WTC11 (cell line): ENCODE measurements around the gene CIZ1. TPM values are rescaled to one million over a fixed set of nuclear protein-coding genes. Genes with fewer than 3 reads are reported as not detected.
A peak's percentile ranks its signal among the peaks of the same experiment; 100 is the strongest.

Source experiments
- ATAC-seq: fragments of 200-7000 bp; cut with Tn5 transposase; 2 replicates; pipeline ENCODE4 v1.10.0; 2021; ENCODE audit warnings: mild to moderate bottlenecking, moderate library complexity
- CTCF ChIA-PET: fragments of 300-600 bp; sonication (Branson Sonifier 250); formaldehyde crosslinking; loops from one replicate; lab custom pipeline; 2021; ENCODE audit warnings: antibody characterized with exemption; lab: Charles Lee
- POLR2A ChIA-PET: fragments of 350-600 bp; sonication (Branson Sonifier 250); formaldehyde crosslinking; loops from one replicate; lab custom pipeline; 2021; ENCODE audit warnings: antibody characterized with exemption; lab: Charles Lee
- DNase-seq: peaks from one replicate; pipeline ENCODE4 v3.0.0; 2021; ENCODE audit warnings: low spot score
- H3K27ac Mint-ChIP-seq: 2 replicates; pipeline ENCODE4 v1.8.0; 2021; ENCODE audit warnings: mixed read lengths
- H3K27me3 Mint-ChIP-seq: 2 replicates; pipeline ENCODE4 v1.8.0; 2021; ENCODE audit warnings: low read depth, mild to moderate bottlenecking, moderate library complexity, mixed read lengths
- H3K36me3 Mint-ChIP-seq: 2 replicates; pipeline ENCODE4 v1.8.0; 2021; ENCODE audit warnings: mixed read lengths
- H3K4me1 Mint-ChIP-seq: 2 replicates; pipeline ENCODE4 v1.8.0; 2022; ENCODE audit warnings: mixed read lengths
- H3K4me3 Mint-ChIP-seq: 2 replicates; pipeline ENCODE4 v1.8.0; 2021; ENCODE audit warnings: mild to moderate bottlenecking, moderate library complexity, mixed read lengths
- H3K9me3 Mint-ChIP-seq: 2 replicates; pipeline ENCODE4 v1.8.0; 2021; ENCODE audit warnings: mixed read lengths
- EMX1 ChIP-seq: fragments of 250-450 bp; sonication (Bioruptor Pico); IDR thresholded peaks from 2 replicates; pipeline ENCODE4 v1.8.0; 2021; ENCODE audit warnings: mild to moderate bottlenecking
- ESRRA ChIP-seq: sonication (generic); formaldehyde crosslinking; IDR thresholded peaks from 2 replicates; pipeline ENCODE4 v1.8.1; 2022; ENCODE audit warnings: mild to moderate bottlenecking, missing genetic modification reagents, borderline replicate concordance
- GRHL2 ChIP-seq: fragments of 250-450 bp; sonication (Bioruptor Pico); IDR thresholded peaks from 2 replicates; pipeline ENCODE4 v1.8.0; 2022; ENCODE audit warnings: mild to moderate bottlenecking, moderate library complexity; ENCODE audit not compliant: insufficient replicate concordance, severe bottlenecking
- GTF2I ChIP-seq: fragments of 250-450 bp; sonication (Bioruptor Pico); conservative IDR thresholded peaks from 2 replicates; pipeline ENCODE4 v1.4.0; 2021; ENCODE audit warnings: mild to moderate bottlenecking
- HMGA2 ChIP-seq: fragments of 250-450 bp; sonication (Bioruptor Pico); IDR thresholded peaks from 2 replicates; pipeline ENCODE4 v1.4.0; 2021; ENCODE audit warnings: mild to moderate bottlenecking, moderate library complexity
- JUN ChIP-seq: sonication (generic); formaldehyde crosslinking; IDR thresholded peaks from 2 replicates; pipeline ENCODE4 v1.8.0; 2023; ENCODE audit warnings: mild to moderate bottlenecking, missing genetic modification reagents
- PRRX2 ChIP-seq: fragments of 250-450 bp; sonication (Bioruptor Pico); IDR thresholded peaks from 2 replicates; pipeline ENCODE4 v1.8.0; 2021; ENCODE audit warnings: mild to moderate bottlenecking
- SMAD4 ChIP-seq: sonication (generic); formaldehyde crosslinking; IDR thresholded peaks from 2 replicates; pipeline ENCODE4 v1.8.0; 2022; ENCODE audit warnings: mild to moderate bottlenecking, missing genetic modification reagents
- total RNA-seq: library from RNA; stranded (reverse); gene quantifications from 3 replicates; pipeline ENCODE4 v1.2.3, GENCODE V29; 2021
- TF ChIP-seq, protein P1 (sequence below): fragments of 200-600 bp; IDR thresholded peaks from 2 replicates; pipeline ENCODE4 v1.8.0; 2022; ENCODE audit warnings: antibody characterized with exemption
- TF ChIP-seq, protein P2 (sequence below): sonication (generic); formaldehyde crosslinking; IDR thresholded peaks from 2 replicates; pipeline ENCODE4 v1.8.0; 2023; ENCODE audit warnings: missing genetic modification reagents
- TF ChIP-seq, protein P3 (sequence below): sonication (generic); formaldehyde crosslinking; IDR thresholded peaks from 2 replicates; pipeline ENCODE4 v1.8.0; 2022; ENCODE audit warnings: mild to moderate bottlenecking, missing genetic modification reagents
- TF ChIP-seq, protein P4 (sequence below): fragments of 250-450 bp; sonication (Bioruptor Pico); IDR thresholded peaks from 2 replicates; pipeline ENCODE4 v1.9.0; 2021; ENCODE audit warnings: mild to moderate bottlenecking
- TF ChIP-seq, protein P5 (sequence below): sonication (generic); formaldehyde crosslinking; IDR thresholded peaks from 2 replicates; pipeline ENCODE4 v1.8.0; 2022; ENCODE audit warnings: mild to moderate bottlenecking, missing genetic modification reagents
- TF ChIP-seq, protein P6 (sequence below): sonication (generic); formaldehyde crosslinking; IDR thresholded peaks from 2 replicates; pipeline ENCODE4 v1.8.0; 2022; ENCODE audit warnings: mild to moderate bottlenecking, missing genetic modification reagents

Gene CIZ1
- total RNA-seq, 1 experiment from 2014 or later = 90.2 TPM

DNA sequence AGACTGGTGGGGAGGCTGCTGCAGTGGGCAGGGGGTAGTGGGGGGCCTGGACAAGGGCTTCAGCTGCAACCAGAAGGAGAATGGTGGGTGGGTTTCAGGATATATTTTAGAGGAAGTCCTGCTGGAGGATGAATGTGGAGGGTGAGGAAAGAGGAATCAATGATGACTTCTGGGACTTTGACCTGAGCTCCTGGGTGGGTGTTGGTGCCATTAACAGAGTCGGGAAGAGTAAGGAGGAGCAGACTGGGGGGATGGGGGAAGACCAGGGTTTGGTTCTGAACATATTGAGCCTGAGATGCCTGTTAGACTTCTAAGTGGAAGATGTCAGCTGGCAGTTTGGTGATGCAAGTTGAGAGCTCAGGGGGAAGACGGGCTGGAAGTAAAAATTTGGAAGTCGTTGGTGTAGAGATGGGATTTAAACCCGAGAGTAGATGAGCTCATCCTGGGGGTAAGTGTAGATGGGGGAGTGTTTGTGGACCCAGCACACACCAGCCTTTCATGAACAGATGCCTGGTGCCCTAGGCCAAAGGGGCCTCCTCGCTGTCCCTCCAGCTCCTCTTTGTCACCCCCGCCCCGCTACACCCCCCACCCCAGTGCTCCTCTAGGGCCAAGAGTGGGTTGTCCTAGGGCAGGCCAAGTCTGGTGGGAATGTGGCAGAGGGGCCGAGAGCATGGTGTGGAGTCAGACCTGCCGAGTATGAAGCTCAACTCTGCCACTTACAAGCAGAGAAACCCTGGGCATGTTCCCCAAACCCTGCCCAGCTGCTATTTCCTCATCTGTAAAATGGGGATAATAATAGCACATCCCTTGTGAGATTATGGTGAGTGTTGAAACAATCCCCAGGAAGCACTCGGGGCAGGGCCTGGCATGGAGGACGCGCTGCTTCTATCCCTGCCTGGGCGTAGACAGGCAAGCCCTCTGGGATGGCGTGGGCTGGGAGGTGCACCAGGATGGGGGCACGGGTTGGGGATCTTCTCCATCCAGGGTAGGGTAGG lies 15.8 kb upstream of the CIZ1 start:
- ChIA-PET CTCF (interaction anchor here (1.0 to 1.3 kb wide), 6 partner anchors 12 to 134 kb away, joined by 3 to 8 read pairs (median 4); no protein-coding TSS in a partner anchor), POLR2A (no interaction called here)
- Mint-ChIP-seq H3K9me3 (no peaks in the 10 kb centered on the region), H3K4me3 (no peak overlapping the region), H3K27ac (no peak overlapping the region), H3K4me1 (peaks cover 17% of the 10 kb centered on the region), H3K36me3 (no peaks in the 10 kb centered on the region), H3K27me3 (peaks cover 12% of the 10 kb centered on the region)
- no peak for ATAC-seq
- TF ChIP-seq EMX1 (CRISPR knock-in tag) = no peak
- TF ChIP-seq JUN (CRISPR knock-in tag) = no peak
- no peak for TF ChIP-seq HMGA2 (CRISPR knock-in tag)
- TF ChIP-seq, protein P1, sequence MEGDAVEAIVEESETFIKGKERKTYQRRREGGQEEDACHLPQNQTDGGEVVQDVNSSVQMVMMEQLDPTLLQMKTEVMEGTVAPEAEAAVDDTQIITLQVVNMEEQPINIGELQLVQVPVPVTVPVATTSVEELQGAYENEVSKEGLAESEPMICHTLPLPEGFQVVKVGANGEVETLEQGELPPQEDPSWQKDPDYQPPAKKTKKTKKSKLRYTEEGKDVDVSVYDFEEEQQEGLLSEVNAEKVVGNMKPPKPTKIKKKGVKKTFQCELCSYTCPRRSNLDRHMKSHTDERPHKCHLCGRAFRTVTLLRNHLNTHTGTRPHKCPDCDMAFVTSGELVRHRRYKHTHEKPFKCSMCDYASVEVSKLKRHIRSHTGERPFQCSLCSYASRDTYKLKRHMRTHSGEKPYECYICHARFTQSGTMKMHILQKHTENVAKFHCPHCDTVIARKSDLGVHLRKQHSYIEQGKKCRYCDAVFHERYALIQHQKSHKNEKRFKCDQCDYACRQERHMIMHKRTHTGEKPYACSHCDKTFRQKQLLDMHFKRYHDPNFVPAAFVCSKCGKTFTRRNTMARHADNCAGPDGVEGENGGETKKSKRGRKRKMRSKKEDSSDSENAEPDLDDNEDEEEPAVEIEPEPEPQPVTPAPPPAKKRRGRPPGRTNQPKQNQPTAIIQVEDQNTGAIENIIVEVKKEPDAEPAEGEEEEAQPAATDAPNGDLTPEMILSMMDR = no peak
- TF ChIP-seq ESRRA = no peak
- TF ChIP-seq PRRX2 (CRISPR knock-in tag) = no peak
- TF ChIP-seq, protein P2, sequence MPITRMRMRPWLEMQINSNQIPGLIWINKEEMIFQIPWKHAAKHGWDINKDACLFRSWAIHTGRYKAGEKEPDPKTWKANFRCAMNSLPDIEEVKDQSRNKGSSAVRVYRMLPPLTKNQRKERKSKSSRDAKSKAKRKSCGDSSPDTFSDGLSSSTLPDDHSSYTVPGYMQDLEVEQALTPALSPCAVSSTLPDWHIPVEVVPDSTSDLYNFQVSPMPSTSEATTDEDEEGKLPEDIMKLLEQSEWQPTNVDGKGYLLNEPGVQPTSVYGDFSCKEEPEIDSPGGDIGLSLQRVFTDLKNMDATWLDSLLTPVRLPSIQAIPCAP = no peak
- TF ChIP-seq, protein P3, sequence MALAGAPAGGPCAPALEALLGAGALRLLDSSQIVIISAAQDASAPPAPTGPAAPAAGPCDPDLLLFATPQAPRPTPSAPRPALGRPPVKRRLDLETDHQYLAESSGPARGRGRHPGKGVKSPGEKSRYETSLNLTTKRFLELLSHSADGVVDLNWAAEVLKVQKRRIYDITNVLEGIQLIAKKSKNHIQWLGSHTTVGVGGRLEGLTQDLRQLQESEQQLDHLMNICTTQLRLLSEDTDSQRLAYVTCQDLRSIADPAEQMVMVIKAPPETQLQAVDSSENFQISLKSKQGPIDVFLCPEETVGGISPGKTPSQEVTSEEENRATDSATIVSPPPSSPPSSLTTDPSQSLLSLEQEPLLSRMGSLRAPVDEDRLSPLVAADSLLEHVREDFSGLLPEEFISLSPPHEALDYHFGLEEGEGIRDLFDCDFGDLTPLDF (CRISPR knock-in tag) = no peak
- no peak for TF ChIP-seq GRHL2
- TF ChIP-seq SMAD4 (CRISPR knock-in tag) = no peak
- DNase-seq = no peak

DNA sequence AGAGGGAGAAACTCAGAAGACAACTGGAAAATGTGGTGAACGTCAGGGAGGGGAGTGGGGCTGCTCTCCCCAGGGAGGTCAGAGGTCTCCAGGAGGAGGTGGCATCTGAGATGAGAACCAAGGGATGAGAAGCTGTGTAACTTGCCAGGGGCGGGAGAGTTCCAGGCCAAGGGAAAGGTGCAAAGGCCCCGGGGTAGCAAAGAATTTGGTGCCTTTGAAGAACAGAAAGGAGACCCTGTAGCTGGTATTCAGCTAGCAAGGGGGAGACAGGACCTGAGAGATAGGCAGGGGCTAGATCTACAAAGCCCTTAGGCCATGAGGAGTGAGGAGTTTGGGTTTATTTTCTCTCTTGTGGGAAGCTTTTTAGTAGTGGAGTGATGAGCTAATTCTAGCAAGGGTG lies 15.1 kb upstream of the CIZ1 start:
- DNase-seq = no peak
- Mint-ChIP-seq H3K36me3 (no peaks in the 10 kb centered on the region), H3K9me3 (no peaks in the 10 kb centered on the region), H3K4me1 (peaks cover 24% of the 10 kb centered on the region), H3K4me3 (no peak overlapping the region), H3K27me3 (peaks cover 5% of the 10 kb centered on the region), H3K27ac (no peak overlapping the region)
- ChIA-PET CTCF (interaction anchor here (1.0 to 1.3 kb wide), 6 partner anchors 12 to 135 kb away, joined by 3 to 8 read pairs (median 4); no protein-coding TSS in a partner anchor), POLR2A (no interaction called here)
- ATAC-seq = no peak
- no peak for TF ChIP-seq SMAD4 (CRISPR knock-in tag)
- TF ChIP-seq, protein P4, sequence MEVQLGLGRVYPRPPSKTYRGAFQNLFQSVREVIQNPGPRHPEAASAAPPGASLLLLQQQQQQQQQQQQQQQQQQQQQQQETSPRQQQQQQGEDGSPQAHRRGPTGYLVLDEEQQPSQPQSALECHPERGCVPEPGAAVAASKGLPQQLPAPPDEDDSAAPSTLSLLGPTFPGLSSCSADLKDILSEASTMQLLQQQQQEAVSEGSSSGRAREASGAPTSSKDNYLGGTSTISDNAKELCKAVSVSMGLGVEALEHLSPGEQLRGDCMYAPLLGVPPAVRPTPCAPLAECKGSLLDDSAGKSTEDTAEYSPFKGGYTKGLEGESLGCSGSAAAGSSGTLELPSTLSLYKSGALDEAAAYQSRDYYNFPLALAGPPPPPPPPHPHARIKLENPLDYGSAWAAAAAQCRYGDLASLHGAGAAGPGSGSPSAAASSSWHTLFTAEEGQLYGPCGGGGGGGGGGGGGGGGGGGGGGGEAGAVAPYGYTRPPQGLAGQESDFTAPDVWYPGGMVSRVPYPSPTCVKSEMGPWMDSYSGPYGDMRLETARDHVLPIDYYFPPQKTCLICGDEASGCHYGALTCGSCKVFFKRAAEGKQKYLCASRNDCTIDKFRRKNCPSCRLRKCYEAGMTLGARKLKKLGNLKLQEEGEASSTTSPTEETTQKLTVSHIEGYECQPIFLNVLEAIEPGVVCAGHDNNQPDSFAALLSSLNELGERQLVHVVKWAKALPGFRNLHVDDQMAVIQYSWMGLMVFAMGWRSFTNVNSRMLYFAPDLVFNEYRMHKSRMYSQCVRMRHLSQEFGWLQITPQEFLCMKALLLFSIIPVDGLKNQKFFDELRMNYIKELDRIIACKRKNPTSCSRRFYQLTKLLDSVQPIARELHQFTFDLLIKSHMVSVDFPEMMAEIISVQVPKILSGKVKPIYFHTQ (CRISPR knock-in tag) = no peak
- TF ChIP-seq, protein P5, sequence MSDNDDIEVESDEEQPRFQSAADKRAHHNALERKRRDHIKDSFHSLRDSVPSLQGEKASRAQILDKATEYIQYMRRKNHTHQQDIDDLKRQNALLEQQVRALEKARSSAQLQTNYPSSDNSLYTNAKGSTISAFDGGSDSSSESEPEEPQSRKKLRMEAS (CRISPR knock-in tag) = no peak

DNA sequence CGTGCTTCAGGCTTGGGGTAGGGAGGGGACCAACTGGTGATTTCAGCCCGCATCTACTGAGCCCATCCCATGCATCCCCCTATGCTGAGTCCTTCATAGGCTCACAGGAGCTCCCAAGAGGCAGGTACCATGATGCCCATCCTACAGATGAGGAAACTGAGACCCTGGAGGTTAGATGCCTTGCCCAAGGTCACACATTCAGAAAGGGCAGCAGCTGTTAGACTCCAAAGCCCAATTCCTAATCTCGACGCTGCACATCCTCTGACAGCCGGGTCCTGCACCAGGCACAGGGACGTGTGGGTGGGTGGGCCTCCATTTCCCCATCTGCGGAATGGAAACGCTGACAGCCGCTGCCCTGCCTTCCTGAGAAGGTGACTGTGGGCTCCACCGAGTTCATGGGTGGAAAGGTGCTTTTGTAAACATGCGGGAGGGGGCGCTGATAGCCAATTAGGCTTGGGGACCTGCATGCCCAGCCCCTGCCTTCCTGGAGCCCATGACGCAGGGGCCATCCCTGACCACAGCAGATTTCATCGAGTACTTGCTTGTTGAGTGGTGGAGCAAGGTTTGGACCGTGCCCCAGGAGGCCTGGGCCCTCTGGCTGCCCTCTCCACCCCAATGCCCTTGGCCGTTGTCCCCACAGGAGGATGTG lies 14.0 kb upstream of the CIZ1 start:
- no peaks in the 10 kb centered on the region for H3K27me3 Mint-ChIP-seq
- H3K27ac Mint-ChIP-seq = no peak overlapping the region
- H3K36me3 Mint-ChIP-seq = no peaks in the 10 kb centered on the region
- CTCF ChIA-PET = interaction anchor here (0.5 to 1.0 kb wide), 2 partner anchors 14 to 66 kb away, joined by 3 to 6 read pairs; partner anchors contain the start of gene CIZ1
- TF ChIP-seq, protein P6, sequence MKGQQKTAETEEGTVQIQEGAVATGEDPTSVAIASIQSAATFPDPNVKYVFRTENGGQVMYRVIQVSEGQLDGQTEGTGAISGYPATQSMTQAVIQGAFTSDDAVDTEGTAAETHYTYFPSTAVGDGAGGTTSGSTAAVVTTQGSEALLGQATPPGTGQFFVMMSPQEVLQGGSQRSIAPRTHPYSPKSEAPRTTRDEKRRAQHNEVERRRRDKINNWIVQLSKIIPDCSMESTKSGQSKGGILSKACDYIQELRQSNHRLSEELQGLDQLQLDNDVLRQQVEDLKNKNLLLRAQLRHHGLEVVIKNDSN = no peak; the same call in 1 of the 2 replicates
- 0 out of 2 replicates have a peak, but pooled peaks have one; percentile 84 for TF ChIP-seq ESRRA
- peak; percentile 55; the same call in 1 of the 2 replicates for TF ChIP-seq GTF2I (CRISPR knock-in tag)
- DNase-seq (no peak), ATAC-seq (no peak)
- POLR2A ChIA-PET = interaction anchor here (0.5 to 1.2 kb wide), 2 partner anchors 13 to 49 kb away, joined by 3 to 5 read pairs; no protein-coding TSS in a partner anchor
- H3K9me3 Mint-ChIP-seq = no peaks in the 10 kb centered on the region
- peaks cover 24% of the 10 kb centered on the region for H3K4me1 Mint-ChIP-seq
- 0 out of 2 replicates have a peak overlapping the region, but pooled peaks have one; percentile 76 for H3K4me3 Mint-ChIP-seq
